A549 (cell line): ENCODE results near the gene SHCBP1.

Source experiments
- CBX2 ChIP-seq: fragments of 200-600 bp; sonication (generic); IDR thresholded peaks from 2 replicates; pipeline ENCODE4 v1.6.1; 2016; ENCODE audit warnings: low read depth, mild to moderate bottlenecking, borderline replicate concordance
- EP300 ChIP-seq, 2 experiments: fragments of >200 bp; sonication (Bioruptor Twin); formaldehyde crosslinking; IDR thresholded peaks; 2 replicates in 1 of 2; 3 replicates in 1 of 2; pipeline ENCODE4 v1.6.1; 2016 to 2017
- NFE2L2 ChIP-seq: fragments of 150-350 bp; conservative IDR thresholded peaks from 2 replicates; pipeline ENCODE4 v1.6.1; 2014; ENCODE audit warnings: low read length
- NR3C1 ChIP-seq: fragments of >200 bp; sonication (Bioruptor Twin); formaldehyde crosslinking; IDR thresholded peaks from 3 replicates; pipeline ENCODE4 v1.6.1; 2017
- POLR2A ChIP-seq: IDR thresholded peaks from 2 replicates; pipeline ENCODE4 v1.6.1; 2012; ENCODE audit warnings: mild to moderate bottlenecking, low read length
- POLR2AphosphoS2 ChIP-seq: conservative IDR thresholded peaks from 2 replicates; pipeline ENCODE4 v1.6.1; 2012; ENCODE audit warnings: low read length, improper control_type of control experiment, inconsistent platforms
- SMC3 ChIP-seq: fragments of >200 bp; sonication (Bioruptor Twin); formaldehyde crosslinking; IDR thresholded peaks from 3 replicates; pipeline ENCODE4 v1.6.1; 2018; ENCODE audit warnings: inconsistent platforms
- SREBF2 ChIP-seq: fragments of 450-650 bp; IDR thresholded peaks from 2 replicates; pipeline ENCODE4 v1.6.1; 2014; ENCODE audit warnings: mild to moderate bottlenecking, moderate library complexity
- TF ChIP-seq, protein P1 (sequence below): fragments of 200-600 bp; sonication (generic); IDR thresholded peaks from 2 replicates; pipeline ENCODE4 v1.6.1; 2016; ENCODE audit warnings: antibody characterized with exemption, mild to moderate bottlenecking, moderate library complexity
- TF ChIP-seq, protein P2 (sequence below): fragments of >200 bp; sonication (Bioruptor Twin); formaldehyde crosslinking; IDR thresholded peaks from 3 replicates; pipeline ENCODE4 v1.5.1; 2016
- TF ChIP-seq, protein P3 (sequence below): IDR thresholded peaks from 2 replicates; pipeline ENCODE4 v1.6.1; 2012

DNA sequence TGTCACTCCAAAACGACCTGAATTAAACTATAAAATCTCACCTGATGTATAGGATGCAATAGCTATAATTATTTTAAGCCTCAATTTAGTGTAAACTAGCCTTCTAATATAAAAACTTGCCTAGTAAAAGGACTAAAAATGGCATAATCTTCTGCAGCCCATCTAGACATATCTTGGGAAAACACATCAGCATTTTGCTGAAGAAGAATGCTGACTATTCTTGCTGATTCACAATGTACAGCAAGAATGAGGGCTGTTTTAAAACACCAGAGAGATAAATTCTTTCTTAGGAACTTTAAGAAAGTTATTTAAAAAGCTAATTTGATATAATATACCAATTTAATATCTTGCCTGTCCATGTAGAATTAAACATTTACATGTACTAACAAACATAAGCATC, 63.2 kb downstream of the SHCBP1 start:
- TF ChIP-seq, protein P1, sequence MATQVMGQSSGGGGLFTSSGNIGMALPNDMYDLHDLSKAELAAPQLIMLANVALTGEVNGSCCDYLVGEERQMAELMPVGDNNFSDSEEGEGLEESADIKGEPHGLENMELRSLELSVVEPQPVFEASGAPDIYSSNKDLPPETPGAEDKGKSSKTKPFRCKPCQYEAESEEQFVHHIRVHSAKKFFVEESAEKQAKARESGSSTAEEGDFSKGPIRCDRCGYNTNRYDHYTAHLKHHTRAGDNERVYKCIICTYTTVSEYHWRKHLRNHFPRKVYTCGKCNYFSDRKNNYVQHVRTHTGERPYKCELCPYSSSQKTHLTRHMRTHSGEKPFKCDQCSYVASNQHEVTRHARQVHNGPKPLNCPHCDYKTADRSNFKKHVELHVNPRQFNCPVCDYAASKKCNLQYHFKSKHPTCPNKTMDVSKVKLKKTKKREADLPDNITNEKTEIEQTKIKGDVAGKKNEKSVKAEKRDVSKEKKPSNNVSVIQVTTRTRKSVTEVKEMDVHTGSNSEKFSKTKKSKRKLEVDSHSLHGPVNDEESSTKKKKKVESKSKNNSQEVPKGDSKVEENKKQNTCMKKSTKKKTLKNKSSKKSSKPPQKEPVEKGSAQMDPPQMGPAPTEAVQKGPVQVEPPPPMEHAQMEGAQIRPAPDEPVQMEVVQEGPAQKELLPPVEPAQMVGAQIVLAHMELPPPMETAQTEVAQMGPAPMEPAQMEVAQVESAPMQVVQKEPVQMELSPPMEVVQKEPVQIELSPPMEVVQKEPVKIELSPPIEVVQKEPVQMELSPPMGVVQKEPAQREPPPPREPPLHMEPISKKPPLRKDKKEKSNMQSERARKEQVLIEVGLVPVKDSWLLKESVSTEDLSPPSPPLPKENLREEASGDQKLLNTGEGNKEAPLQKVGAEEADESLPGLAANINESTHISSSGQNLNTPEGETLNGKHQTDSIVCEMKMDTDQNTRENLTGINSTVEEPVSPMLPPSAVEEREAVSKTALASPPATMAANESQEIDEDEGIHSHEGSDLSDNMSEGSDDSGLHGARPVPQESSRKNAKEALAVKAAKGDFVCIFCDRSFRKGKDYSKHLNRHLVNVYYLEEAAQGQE, result no peak
- TF ChIP-seq POLR2A (no peak), CBX2 (no peak), SMC3 (no peak), SREBF2 (no peak), NFE2L2 (no peak), NR3C1 (no peak), POLR2AphosphoS2 (no peak), EP300 (IDR thresholded peaks at IDR 0.05) (no peak)
- TF ChIP-seq, protein P2, sequence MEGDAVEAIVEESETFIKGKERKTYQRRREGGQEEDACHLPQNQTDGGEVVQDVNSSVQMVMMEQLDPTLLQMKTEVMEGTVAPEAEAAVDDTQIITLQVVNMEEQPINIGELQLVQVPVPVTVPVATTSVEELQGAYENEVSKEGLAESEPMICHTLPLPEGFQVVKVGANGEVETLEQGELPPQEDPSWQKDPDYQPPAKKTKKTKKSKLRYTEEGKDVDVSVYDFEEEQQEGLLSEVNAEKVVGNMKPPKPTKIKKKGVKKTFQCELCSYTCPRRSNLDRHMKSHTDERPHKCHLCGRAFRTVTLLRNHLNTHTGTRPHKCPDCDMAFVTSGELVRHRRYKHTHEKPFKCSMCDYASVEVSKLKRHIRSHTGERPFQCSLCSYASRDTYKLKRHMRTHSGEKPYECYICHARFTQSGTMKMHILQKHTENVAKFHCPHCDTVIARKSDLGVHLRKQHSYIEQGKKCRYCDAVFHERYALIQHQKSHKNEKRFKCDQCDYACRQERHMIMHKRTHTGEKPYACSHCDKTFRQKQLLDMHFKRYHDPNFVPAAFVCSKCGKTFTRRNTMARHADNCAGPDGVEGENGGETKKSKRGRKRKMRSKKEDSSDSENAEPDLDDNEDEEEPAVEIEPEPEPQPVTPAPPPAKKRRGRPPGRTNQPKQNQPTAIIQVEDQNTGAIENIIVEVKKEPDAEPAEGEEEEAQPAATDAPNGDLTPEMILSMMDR, result no peak
- TF ChIP-seq, protein P3, sequence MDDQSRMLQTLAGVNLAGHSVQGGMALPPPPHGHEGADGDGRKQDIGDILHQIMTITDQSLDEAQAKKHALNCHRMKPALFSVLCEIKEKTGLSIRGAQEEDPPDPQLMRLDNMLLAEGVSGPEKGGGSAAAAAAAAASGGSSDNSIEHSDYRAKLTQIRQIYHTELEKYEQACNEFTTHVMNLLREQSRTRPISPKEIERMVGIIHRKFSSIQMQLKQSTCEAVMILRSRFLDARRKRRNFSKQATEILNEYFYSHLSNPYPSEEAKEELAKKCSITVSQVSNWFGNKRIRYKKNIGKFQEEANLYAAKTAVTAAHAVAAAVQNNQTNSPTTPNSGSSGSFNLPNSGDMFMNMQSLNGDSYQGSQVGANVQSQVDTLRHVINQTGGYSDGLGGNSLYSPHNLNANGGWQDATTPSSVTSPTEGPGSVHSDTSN, result no peak
